IPS-NIHi7 (cell line): ENCODE results near the gene GMDS.

Source experiments
- DNase-seq: peaks from one replicate; pipeline ENCODE4 v3.0.0; 2012; ENCODE audit warnings: mixed read lengths; ENCODE audit errors: extremely low spot score

GMDS gene

GRCh38 chr6:1614448-1615150 lies 630.8 kb downstream of the GMDS start:
- no peak for DNase-seq

GRCh38 chr6:1613688-1614447 lies 631.5 kb downstream of the GMDS start:
- DNase-seq: peak; percentile 62

- no peak for DNase-seq
Measured at GRCh38 chr6:1613346-1613687, 632.1 kb downstream of the GMDS start.

GRCh38 chr6:1612974-1613306 lies 632.5 kb downstream of the GMDS start:
- DNase-seq: no peak

- no peak for DNase-seq
Measured at GRCh38 chr6:1612299-1612973, 633.0 kb downstream of the GMDS start.

- no peak for DNase-seq
Measured at GRCh38 chr6:1611572-1612298, 633.7 kb downstream of the GMDS start.

GRCh38 chr6:1611322-1611571 lies 634.2 kb downstream of the GMDS start:
- DNase-seq: no peak

GRCh38 chr6:1610497-1611321 lies 634.7 kb downstream of the GMDS start:
- no peak for DNase-seq

- DNase-seq: peak; percentile 81
Measured at GRCh38 chr6:1609648-1610496, 635.5 kb downstream of the GMDS start, which contains the start of gene FOXC1. Gene FOXC1 (plus strand): TSS chr6:1609915. CDS start chr6:1610446, 531 bp downstream.

- DNase-seq: no peak
Measured at GRCh38 chr6:1609041-1609647, 636.3 kb downstream of the GMDS start.

GRCh38 chr6:1608222-1609040 lies 637.0 kb downstream of the GMDS start:
- DNase-seq: no peak

GRCh38 chr6:1607516-1608221 lies 637.7 kb downstream of the GMDS start:
- no peak for DNase-seq

GRCh38 chr6:1606780-1607515 lies 638.5 kb downstream of the GMDS start:
- DNase-seq: no peak

- DNase-seq: no peak
Measured at GRCh38 chr6:1605893-1606779, 639.3 kb downstream of the GMDS start.

- DNase-seq: no peak
Measured at GRCh38 chr6:1605004-1605892, 640.2 kb downstream of the GMDS start.
